ENCODE data around the gene HHAT.

The HHAT gene

GRCh38 chr1:210371916-210372315 is 43.2 kb downstream of the HHAT start:
- TF ChIP-seq ZFX (IDR thresholded peaks at IDR 0.05) (no peak), CTCF (conservative IDR thresholded peaks at IDR 0.05) (no peak)
- H3K27ac ChIP-seq = no peak overlapping the region

GRCh38 chr1:210372491-210372890 is 43.8 kb downstream of the HHAT start:
- TF ChIP-seq CTCF (conservative IDR thresholded peaks at IDR 0.05) = no peak
- TF ChIP-seq ZFX (IDR thresholded peaks at IDR 0.05) = no peak
- no peak overlapping the region for H3K27ac ChIP-seq

- no peak overlapping the region for H3K27ac ChIP-seq
- TF ChIP-seq CTCF (conservative IDR thresholded peaks at IDR 0.05) (no peak), ZFX (IDR thresholded peaks at IDR 0.05) (no peak)
Observed at GRCh38 chr1:210372931-210373627, 44.4 kb downstream of the HHAT start.

GRCh38 chr1:210373628-210373877 is 44.9 kb downstream of the HHAT start:
- H3K27ac ChIP-seq = no peak overlapping the region
- TF ChIP-seq CTCF (conservative IDR thresholded peaks at IDR 0.05) = no peak
- no peak for TF ChIP-seq ZFX (IDR thresholded peaks at IDR 0.05)

- H3K27ac ChIP-seq = no peak overlapping the region; the same call in 1 of the 2 replicates
- TF ChIP-seq ZFX (IDR thresholded peaks at IDR 0.05) = no peak
- peak; percentile 99 for TF ChIP-seq CTCF (conservative IDR thresholded peaks at IDR 0.05)
Observed at GRCh38 chr1:210373878-210374599, 45.3 kb downstream of the HHAT start.

GRCh38 chr1:210374600-210374953 is 45.9 kb downstream of the HHAT start:
- H3K27ac ChIP-seq = no peak overlapping the region; the same call in 1 of the 2 replicates
- TF ChIP-seq CTCF (conservative IDR thresholded peaks at IDR 0.05) (peak; percentile 63), ZFX (IDR thresholded peaks at IDR 0.05) (no peak)

GRCh38 chr1:210376836-210377372 is 48.2 kb downstream of the HHAT start:
- no peak overlapping the region for H3K27ac ChIP-seq
- TF ChIP-seq ZFX (IDR thresholded peaks at IDR 0.05) (no peak), CTCF (conservative IDR thresholded peaks at IDR 0.05) (no peak)
